Measurements from ENCODE around the gene ZNF396.
A peak's percentile ranks its signal among the peaks of the same experiment; 100 is the strongest.

The ZNF396 gene

DNA sequence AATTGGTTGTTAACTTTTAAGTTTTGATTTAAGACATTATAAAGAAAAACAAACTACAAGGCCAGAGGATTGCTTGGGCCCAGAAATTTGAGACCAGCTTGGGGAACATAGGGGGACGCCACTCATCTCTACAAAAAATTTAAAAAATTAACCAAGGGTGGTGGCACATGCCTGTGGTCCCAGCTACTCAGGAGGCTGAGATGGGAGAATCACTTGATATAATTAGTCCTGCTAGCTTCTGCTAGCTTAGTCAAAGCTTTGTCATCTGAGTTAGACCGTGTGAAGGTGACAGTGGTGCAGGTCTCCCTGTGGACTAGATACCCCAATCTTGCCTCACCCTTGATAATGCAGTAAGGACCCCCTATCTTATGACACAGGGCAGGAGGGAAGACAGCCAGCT is 6.0 kb upstream of the ZNF396 start:
- no peak for DNase-seq (ENCODE audit: low spot score)

DNA sequence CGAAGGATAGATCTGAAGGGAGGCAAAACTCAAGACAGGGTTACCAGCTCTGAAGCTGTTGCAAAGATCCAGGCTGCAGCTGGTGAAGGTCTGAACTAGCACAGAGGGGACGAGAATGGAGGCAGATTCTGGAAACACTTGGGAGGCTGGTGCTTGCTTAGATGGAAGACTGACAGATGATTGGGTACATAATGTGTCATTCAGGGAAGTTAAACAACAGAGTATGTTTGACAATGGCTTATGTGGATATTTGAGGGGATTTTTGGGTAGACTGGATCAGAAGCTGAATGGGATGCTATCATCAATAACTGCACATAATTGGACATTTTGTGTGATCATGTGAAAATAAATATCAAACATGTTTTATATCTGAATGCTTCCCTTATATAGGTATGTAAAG is 2.3 kb upstream of the ZNF396 start:
- DNase-seq (ENCODE audit: low spot score) = no peak

DNA sequence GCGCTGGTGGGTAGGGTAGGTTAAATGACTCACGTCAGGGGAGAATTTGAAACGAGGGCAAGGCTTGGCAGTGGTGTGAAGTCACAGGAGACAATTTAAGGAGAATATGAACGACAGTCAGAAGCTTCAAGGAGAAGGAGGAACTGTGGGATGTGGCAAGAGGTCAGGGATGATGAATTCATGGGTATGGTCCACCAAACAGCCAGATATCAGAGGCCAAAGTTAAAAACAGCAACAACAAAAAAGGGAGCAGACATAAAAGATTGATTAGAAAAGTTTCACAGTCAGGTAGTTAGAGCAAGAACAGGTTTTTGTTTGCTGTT is 1.4 kb upstream of the ZNF396 start:
- no peak for DNase-seq (ENCODE audit: low spot score)

DNA sequence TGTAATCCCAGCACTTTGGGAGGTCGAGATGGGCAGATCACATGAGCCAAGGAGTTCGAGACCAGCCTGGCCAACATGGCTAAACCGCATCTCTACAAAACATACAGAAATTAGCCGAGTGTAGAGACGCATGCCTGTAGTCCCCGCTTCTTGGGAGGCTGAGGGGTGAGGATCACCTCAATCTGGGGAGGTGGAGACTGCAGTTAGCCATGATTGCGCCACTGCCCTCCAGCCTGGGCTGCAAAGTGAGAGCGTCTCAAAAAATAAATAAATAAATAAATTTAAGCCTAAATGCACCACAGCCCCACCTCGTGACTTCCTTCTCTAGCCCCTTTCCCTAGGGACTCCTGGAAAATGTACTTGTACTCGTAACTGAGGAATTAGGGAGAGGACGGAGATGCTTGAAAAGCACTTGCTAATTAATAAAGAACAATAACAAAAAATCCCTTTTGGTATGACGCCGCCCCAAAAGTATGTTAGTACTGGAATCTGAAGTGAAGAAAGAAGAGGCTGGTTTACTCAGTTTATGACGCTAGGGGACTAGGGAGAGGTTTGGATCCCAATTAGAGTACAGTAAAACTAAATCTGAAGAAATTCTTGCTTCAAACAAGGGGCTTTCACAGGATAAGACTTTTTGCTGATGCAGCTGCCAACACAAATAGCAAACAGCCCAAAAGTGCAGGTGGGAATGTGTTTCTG is 887 bp upstream of the ZNF396 start:
- DNase-seq (ENCODE audit: low spot score) = no peak

DNA sequence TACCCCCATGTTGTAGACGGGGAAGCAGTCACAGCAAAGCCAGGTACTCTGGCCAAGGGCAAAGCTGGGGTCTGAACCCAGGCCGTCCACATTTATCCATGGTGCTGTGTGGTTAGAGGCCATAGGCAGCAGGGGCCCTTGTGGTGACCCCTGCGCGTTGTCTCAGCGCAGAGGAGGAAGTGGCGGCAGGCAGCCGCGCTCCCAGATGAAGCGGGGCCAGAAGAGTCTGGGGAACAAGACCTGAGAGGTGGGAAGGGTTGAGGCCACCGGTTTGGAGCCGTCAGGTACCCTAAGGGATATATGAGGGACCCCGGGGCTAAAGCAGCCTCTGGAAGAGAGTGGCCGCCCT is 770 bp downstream of the ZNF396 start:
- DNase-seq (ENCODE audit: low spot score) = no peak

DNA sequence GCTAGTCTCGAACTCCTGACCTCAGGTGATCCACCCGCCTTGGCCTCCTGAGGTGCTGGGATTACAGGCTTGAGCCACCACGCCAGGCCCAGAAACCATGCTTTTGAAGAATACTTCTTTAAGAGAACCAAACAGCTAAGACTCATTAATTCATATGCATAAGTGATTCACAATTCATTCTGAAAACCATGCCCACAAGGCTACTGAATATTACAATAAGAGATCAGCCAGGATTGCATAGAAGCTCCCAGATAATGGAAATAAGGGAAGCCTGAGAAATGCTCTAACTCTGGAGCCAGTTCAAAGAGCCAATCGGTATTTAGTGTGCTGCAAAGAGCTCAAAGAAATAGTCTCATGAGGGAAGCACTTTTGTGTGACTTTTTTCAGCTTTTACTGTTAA is 2.4 kb downstream of the ZNF396 start:
- DNase-seq (ENCODE audit: low spot score) = no peak

DNA sequence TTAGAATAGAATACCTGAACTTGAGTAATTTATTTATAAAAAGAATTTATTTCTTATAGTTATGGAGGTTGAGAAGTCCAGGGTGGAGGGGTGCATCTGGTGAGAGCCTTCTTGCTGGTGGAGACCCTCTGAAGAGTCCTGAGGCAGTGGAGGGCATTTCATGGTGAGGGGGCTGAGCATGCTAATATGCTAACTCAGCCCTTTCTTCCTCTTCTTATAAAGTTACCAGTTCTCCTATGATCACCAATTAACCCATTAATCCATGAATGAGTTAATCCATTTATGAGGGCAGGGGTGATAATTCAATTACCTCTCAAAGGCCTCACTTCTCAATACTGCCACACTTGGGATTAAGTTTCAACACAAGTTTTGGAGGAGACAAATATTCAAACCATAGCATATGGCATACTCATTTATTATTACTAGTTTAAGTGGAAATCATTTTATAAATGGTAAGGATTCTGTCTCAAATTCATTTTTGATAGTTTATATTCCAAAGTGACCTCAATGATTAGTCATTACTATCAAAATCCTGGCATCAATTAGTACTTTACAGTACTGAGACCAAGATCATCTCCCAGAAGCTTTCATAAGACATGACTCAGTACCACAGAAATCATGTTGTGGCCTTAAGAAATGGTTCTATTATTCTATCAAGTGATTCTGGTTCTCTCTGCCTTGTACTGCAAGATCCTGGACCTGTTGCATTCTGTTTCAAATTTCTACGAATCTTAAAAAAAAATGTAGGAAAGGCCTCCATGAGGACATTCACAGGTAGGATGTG is 5.5 kb downstream of the ZNF396 start:
- DNase-seq (ENCODE audit: low spot score) = no peak

DNA sequence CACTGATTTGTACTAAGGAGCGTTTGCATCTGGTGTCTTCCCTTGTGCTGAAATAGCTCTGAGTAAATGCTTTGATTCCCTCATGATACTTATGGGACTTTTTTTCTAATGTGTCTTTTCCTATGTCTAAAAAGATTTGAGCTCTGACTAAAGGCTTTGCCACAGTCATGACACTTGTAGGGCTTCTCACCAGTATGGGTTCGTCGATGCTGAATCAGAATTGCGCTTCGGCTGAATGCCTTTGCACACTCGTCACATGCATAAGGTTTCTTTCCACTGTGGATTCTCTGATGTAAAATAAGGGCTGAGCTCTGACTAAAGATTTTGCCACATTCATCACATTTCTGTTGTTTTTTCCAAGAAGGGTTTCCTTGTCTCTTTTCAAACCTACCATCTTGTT is 8.0 kb downstream of the ZNF396 start:
- DNase-seq (ENCODE audit: low spot score) = no peak

DNA sequence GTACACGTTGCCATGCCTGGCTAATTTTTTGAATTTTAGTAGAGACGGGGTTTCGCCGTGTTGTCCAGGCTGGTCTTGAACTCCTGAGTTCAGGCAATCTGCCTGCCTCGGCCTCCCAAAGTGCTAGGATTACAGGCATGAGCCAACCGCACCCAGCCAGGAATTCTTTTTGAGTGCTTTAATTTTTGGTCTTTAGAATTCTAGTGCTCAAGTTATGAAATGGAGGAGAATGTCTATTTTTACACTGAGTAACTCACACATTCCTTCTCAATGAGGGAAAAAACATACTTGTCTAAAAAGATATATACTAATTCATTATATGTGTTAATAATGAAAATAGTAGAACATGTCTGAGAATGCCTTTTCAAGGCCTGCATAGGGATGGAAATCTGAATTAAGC is 8.5 kb downstream of the ZNF396 start:
- DNase-seq (ENCODE audit: low spot score) = no peak

DNA sequence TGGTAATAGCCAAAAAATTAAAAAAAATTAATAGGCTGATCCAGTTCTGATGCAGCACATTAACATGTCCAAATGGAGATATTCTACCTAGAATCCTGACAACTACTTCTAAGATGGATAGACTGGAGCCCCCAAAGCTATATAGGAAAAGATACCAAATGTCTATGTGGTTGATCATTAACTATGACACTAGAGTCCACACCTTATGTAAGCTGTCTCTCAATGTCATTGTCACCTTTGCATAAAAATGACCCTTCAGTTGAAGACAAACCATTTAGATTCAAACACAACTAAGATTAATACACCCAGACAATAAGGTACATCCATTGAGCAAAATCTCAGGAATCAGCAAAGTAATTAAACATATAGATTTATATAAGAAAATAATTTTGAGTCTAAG is 14.6 kb downstream of the ZNF396 start:
- no peak for DNase-seq (ENCODE audit: low spot score)

DNA sequence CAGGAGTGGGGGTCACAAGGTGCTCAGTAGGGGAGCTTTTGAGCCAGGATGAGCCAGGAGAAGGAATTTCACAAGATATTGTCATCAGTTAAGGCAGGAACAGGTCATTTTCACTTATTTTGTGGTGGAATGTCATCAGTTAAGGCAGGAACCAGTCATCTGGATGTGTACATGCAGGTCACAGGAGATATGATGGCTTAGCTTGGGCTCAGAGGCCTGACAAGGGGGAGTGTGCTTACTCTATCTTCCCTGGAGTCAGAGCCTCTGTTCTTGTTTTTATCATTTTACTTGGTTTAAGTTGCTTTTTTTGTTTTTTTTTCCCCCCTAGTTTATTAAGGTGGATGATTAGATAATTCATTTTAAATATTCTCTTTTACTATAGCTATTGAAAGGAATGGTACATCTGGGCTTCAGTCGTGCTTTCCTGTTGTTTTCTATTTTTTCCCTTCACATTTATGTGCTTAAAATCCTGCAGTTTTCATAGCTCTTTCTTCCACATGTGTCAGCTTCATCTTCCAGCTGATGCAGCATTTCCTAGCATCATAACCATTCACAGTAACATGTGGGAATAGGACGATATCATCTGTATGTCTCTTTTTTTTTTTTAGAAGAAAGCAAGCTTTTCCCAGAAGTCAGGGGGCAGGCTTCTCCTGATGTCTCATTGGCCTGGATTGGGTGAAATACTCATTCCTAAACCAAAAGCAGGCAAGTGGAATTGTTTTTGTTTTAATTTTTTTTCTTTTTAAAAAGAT is 15.4 kb downstream of the ZNF396 start:
- DNase-seq (ENCODE audit: low spot score) = no peak

DNA sequence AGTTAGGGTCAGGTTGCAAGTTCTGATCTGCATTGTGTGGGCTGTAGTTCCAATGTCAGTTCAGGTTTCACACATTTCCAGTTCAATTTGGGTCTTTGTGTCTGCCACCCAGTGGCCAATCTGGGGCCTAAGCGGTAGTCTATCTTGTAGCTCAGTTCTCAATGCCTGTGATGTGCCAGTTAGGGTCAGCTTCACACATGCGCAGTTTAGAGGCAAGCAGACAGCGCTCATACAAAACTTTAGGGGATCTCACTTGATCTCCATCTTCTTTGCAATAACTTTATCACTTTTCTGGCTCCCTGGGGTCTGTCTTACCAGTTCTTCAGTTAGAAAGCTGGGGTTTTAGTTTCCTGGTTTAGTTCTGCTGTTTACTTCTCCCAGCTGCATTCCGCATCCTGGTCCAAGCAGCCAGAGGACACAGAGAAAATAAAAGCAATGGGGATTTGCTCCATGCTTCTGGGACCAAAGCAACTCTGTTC is 22.0 kb downstream of the ZNF396 start:
- peak; percentile 55 for DNase-seq (ENCODE audit: low spot score)

DNA sequence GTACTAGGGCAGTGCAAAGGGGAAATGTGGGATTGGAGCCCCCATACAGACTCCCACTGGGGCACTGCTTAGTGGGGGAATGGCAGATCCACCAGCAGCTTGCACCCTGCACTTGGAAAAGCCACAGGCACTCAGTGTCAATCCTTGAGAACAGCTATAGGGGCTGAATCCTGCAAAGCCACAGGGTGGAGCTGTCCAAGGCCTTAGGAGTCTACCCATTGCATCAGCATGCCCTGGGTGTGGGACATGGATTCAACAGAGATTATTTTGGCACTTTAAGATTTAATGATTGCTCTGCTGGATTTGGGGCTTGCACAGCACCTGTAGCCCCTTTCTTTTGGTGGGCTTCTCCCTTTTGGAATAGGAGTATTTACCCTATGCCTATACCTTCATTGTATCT is 24.4 kb downstream of the ZNF396 start:
- DNase-seq (ENCODE audit: low spot score) = no peak

DNA sequence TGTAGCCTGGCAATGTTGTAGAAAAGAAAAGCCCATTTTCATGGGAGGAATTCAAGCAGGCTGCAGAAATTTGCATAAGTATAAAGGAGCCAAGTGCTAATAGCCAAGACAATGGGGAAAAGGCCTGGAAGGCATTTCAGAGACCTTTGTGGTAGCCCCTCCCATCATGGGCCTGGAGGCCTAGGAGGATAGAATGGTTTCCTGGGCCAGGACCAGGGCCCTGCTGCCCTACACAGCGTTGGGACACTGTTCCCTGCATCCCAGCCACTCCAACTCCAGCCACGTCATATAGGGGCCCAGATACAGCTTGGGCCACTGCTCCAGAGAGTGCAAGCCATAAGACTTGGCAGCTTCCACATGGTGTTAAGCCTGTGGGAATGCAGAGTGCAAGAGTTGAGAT is 24.9 kb downstream of the ZNF396 start:
- DNase-seq (ENCODE audit: low spot score) = no peak

DNA sequence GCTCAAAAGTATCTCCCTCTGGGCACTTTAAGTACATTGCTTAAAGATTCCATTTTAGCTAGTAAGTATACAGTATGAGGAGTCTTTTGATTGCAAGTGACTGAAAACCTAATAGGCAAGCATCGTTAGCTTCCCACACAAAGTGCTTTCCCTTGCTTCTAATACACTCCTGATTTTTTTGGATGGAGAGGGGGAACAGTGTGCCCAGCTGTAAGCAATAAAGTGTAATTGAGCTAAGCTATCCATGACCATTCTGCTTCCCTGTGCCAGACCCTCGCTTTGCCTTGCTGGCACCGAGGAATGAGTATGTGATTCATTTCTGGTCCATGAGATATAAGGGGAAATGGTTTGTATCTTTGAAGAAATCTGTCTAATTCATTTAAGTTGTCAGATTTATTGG is 29.1 kb downstream of the ZNF396 start:
- DNase-seq (ENCODE audit: low spot score) = no peak

DNA sequence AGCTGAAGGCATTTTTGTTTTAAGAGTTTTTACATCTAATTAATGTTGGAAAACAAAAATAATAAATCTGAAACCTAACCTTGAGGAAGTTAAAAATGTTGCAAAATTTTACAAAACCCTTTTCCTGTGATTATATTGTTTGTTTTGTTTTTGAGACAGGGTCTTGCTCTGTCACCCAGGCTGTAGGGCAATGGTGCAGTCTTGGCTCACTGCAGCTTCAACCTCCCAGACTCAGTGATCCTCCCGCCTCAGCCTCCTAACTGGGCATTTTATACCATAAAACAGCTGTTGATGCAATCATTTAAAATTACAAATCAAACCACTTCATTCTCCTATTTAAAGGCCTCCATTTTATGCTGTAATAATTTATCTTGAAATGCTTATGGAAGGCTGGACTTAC is 31.2 kb downstream of the ZNF396 start:
- no peak for DNase-seq (ENCODE audit: low spot score)

DNA sequence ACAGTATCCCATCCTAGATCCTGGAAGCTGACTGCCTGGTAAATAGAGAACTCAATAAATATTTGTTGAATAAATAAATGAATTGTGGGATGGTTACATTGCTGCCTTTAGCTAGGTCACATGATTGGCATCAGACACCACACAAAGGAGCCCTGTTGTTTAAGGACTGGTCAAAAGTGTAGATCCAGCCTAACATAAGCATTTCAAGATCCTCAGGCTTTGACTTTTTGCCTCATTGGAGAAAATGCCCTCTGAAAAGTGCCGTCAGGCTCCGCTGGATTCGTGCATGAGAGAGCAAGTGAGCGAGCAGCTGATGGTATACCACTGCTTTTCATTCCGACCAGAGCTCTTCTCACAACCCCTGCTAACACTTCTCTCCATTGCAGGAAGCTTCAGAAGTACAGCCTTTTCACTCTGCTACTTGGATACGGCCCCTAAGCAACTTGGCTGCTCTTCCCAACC is 31.6 kb downstream of the ZNF396 start:
- no peak for DNase-seq (ENCODE audit: low spot score)

DNA sequence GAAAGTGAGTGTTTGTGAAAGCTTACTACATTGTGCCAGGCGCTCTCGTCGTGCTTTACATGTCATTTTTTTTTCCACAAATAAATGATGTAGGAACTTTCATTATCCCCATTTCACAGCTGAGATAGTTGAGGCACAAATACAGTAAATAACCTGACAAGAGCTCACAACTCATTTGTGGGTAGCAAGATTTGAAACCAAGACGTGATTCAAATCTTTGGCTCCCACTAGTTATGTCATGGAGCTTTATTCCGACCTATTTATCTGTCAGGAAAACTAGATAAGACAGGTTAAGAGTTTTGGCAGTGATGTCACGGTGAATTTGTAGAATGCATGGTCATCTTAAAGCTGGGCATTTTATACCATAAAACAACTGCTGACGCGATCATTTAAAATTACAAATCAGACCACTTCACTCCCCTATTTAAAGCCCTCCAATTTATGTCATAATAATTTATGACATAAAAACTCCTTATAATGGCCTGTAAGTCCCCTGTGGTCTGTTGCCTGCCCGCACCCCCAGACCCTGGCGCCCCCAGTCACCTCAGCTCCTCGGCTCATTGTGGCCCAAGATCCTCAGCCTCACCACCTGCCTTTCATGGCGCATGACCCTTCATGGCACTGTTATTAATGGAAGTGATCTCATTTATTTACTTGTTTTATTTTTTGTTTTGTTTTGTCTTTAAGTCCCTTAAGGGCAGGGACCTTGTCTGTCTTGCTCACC is 32.2 kb downstream of the ZNF396 start:
- DNase-seq (ENCODE audit: low spot score) = no peak

DNA sequence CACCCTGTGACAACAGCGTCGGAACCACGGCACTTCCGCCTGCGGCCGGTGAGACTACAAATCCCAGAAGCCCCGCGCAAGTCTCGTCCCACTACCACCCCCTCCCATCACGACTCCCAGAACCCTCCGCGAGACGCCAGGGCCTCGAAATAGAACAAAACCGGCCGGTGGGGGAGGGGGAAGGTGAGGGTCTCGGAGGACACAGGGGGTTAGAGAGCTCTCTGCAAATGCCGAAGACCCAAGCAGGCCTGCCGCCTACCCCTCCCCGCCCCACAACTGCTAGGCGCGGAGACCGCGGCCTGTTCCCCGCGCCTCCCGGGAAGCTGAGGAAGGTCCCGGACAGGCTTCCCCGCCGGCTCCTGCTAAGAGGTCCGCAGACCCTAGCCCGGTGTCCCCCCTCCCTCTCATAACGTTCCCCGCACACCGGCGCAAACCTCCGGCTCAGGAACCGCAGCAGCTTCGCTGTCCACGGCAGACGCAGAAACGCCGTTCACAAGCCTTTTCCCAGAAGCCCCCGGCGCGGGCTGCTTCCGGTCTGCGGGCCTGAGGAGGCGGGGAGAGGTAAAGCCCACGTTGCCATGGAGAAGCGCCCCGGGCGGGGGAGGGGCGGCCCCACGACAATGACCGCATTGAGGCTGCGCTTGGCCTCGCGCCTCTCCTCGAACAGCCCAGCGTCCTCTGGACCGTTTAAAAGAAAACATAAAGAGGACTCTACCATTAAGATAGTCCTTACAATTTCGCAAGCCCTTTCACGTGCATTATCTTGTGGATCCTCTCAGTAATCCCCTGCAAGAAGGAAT is 33.0 kb downstream of the ZNF396 start, which contains the start of gene ZNF24:
ZNF24 (minus strand) TSS at position 485 of the 800 bp plus-strand sequence. CDS start 3,770 bp downstream, outside the sequence.
- peak; percentile 92 for DNase-seq (ENCODE audit: low spot score)

DNA sequence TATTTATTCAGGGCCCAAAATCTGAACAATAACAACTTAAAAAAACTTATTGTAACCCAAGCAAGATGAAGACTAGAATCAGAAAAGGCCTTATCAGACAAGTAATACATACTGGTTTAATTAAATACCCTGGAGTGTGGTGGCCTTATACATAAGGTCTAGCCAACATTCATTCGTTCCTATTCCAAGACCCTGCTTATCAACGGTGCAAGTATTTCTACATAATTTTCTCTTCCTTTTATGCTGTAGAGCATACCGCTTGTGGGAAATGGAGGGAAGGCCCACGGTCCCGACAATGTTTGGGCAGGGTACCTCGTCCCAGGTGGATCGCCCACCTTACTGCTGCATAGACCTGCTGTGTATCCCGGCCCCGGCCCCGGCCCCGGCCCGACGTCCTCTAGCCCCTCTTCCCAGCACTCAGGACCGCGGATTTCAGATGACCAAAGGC is 33.6 kb downstream of the ZNF396 start:
- peak; percentile 29 for DNase-seq (ENCODE audit: low spot score)

DNA sequence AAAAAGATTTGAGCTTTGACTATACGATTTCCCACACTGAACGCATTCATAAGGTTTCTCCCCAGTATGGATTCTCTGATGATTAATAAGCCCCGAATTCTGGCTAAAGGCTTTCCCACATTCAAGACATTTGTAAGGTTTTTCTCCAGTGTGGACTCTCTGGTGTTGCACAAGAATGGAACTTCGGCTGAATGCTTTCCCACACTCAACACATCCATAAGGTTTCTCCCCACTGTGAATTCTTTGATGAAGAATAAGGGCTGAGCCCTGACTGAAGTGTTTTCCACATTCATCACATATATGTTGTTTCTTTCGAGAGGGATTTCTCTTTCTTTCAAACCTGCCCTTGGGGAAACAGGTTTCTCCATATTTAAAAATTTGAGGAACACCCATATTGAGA is 39.9 kb downstream of the ZNF396 start:
- no peak for DNase-seq (ENCODE audit: low spot score)

All from hematopoietic multipotent progenitor cell treated with erythropoietin and hydrocortisone succinate and interleukin-3 and kit ligand, for 15 days (in vitro differentiated cells).